PC-3 (cell line): Measurements from ENCODE around the gene PTGER2. TPM values are rescaled to one million over a fixed set of nuclear protein-coding genes. Genes with fewer than 3 reads are reported as not detected.
A peak's percentile ranks its signal among the peaks of the same experiment; 100 is the strongest.

Experiments used
- ATAC-seq: fragments of 200-7000 bp; cut with Tn5 transposase; 2 replicates; pipeline ENCODE4 v1.9.1; 2020; ENCODE audit warnings: mild to moderate bottlenecking, moderate library complexity
- BruUV-seq: library from RNA; stranded (reverse); fragments of 400-500 nt; replicated peaks from 2 replicates; lab custom pipeline; 2021; lab: Mats Ljungman, UMichigan
- CTCF ChIA-PET: fragments of 300-600 bp; sonication (Branson Sonifier 250); formaldehyde crosslinking; loops from one replicate; lab custom pipeline; 2022; ENCODE audit warnings: antibody characterized with exemption; lab: Charles Lee
- POLR2A ChIA-PET: fragments of 300-600 bp; sonication (Branson Sonifier 250); formaldehyde crosslinking; loops from one replicate; lab custom pipeline; 2022; ENCODE audit warnings: antibody characterized with exemption; ENCODE audit not compliant: unreplicated experiment; lab: Charles Lee
- DNase-seq: peaks from one replicate; pipeline ENCODE4 v3.0.0-alpha.2; 2015
- H2AFZ ChIP-seq: fragments of 300-600 bp; sonication (generic); 2 replicates; pipeline ENCODE4 v1.6.0; 2016; ENCODE audit warnings: antibody characterized with exemption, low read length
- H3F3A ChIP-seq: fragments of 300-600 bp; sonication (generic); one replicate; pipeline ENCODE4 v1.6.0; 2017; ENCODE audit warnings: antibody characterized with exemption, low read length, control low read depth, mild to moderate bottlenecking; ENCODE audit not compliant: unreplicated experiment
- H3K27ac ChIP-seq: fragments of 300-600 bp; sonication (generic); 2 replicates; pipeline ENCODE4 v1.5.1; 2016; ENCODE audit warnings: mild to moderate bottlenecking, low read length
- H3K27me3 ChIP-seq: fragments of 300-600 bp; sonication (generic); 2 replicates; pipeline ENCODE4 v1.6.1; 2016; ENCODE audit warnings: low read length, mixed read lengths
- H3K36me3 ChIP-seq: fragments of 300-600 bp; sonication (generic); 2 replicates; pipeline ENCODE4 v1.6.1; 2016; ENCODE audit warnings: low read depth, mixed run types, low read length, mixed read lengths
- H3K4me1 ChIP-seq: fragments of 300-600 bp; sonication (generic); 2 replicates; pipeline ENCODE4 v1.5.1; 2016; ENCODE audit warnings: low read length; ENCODE audit not compliant: insufficient read depth
- H3K4me2 ChIP-seq: fragments of 300-600 bp; sonication (generic); 2 replicates; pipeline ENCODE4 v1.6.0; 2016; ENCODE audit warnings: low read length
- H3K4me3 ChIP-seq: fragments of 300-600 bp; sonication (generic); 2 replicates; pipeline ENCODE4 v1.5.1; 2016; ENCODE audit warnings: mild to moderate bottlenecking, low read length, mixed read lengths
- H3K79me2 ChIP-seq: fragments of 300-600 bp; sonication (generic); 2 replicates; pipeline ENCODE4 v1.6.1; 2017; ENCODE audit warnings: low read length, mixed read lengths
- H3K9ac ChIP-seq: fragments of 300-600 bp; sonication (generic); 2 replicates; pipeline ENCODE4 v1.6.0; 2016; ENCODE audit warnings: mild to moderate bottlenecking, low read length
- H3K9me2 ChIP-seq: fragments of 300-600 bp; sonication (generic); replicated peaks from 2 replicates; pipeline ENCODE4 v1.6.1; 2016; ENCODE audit warnings: mixed run types, low read length, mixed read lengths
- H3K9me3 ChIP-seq: fragments of 300-600 bp; sonication (generic); 2 replicates; pipeline ENCODE4 v1.6.1; 2016; ENCODE audit warnings: low read length, mixed read lengths
- H4K20me1 ChIP-seq: fragments of 300-600 bp; sonication (generic); 2 replicates; pipeline ENCODE4 v1.6.1; 2016; ENCODE audit warnings: low read length, mixed read lengths
- CTCF ChIP-seq: fragments of 300-600 bp; sonication (generic); conservative IDR thresholded peaks from 2 replicates; pipeline ENCODE4 v1.5.1; 2017; ENCODE audit warnings: antibody characterized with exemption, low read depth, mild to moderate bottlenecking, low read length
- EZH2 ChIP-seq: fragments of 300-600 bp; sonication (generic); IDR thresholded peaks from one replicate; pipeline ENCODE4 v1.6.1; 2017; ENCODE audit warnings: antibody characterized with exemption, mild to moderate bottlenecking, low read length; ENCODE audit not compliant: unreplicated experiment
- EZH2phosphoT487 ChIP-seq: fragments of 300-600 bp; sonication (generic); IDR thresholded peaks from 2 replicates; pipeline ENCODE4 v1.6.1; 2018; ENCODE audit warnings: mild to moderate bottlenecking, antibody characterized with exemption, low read length, borderline replicate concordance
- intact Hi-C: fragments of 100-400 bp; cut with micrococcal nuclease; formaldehyde crosslinking; loops from 2 replicates; pipeline ENCODE4 v1.9.0; 2023
- total RNA-seq: library from RNA; depleted of rRNA; stranded (reverse); fragments of >200 nt; gene quantifications from 2 replicates; pipeline ENCODE4 v1.2.3, GENCODE V29; 2014

PTGER2 gene
- total RNA-seq, 1 experiment from 2014 or later, result 4.7 TPM

GRCh38 chr14:52298795-52299194 is 15.3 kb upstream of the PTGER2 start:
- H3K4me3 ChIP-seq, result no peak overlapping the region
- H3K27me3 ChIP-seq, result no peaks in the 10 kb centered on the region
- no peaks in the 10 kb centered on the region for H3K9me3 ChIP-seq
- ChIA-PET POLR2A (no interaction called here), CTCF (no interaction called here)
- no peak overlapping the region for H3K4me2 ChIP-seq
- H2AFZ ChIP-seq, result no peak overlapping the region
- no TSS peak for BruUV-seq
- TF ChIP-seq EZH2phosphoT487 (no peak), EZH2 (no peak), CTCF (no peak)
- H4K20me1 ChIP-seq, result no peaks in the 10 kb centered on the region
- no peak overlapping the region for H3K27ac ChIP-seq
- no peaks in the 10 kb centered on the region for H3K4me1 ChIP-seq
- no peaks in the 10 kb centered on the region for H3K36me3 ChIP-seq
- no peak for ATAC-seq
- H3K79me2 ChIP-seq, result no peaks in the 10 kb centered on the region
- no peaks in the 10 kb centered on the region for H3K9me2 ChIP-seq
- H3F3A ChIP-seq, result no peaks in the 10 kb centered on the region
- DNase-seq, result no peak
- intact Hi-C loops, result loop anchor here (1.0 to 10.0 kb wide), 3 partner anchors 50 to 256 kb away; partner anchors contain the start of genes GPR137C and TXNDC16
- no peak overlapping the region for H3K9ac ChIP-seq

GRCh38 chr14:52299692-52300278 is 14.3 kb upstream of the PTGER2 start:
- no peaks in the 10 kb centered on the region for H3K4me1 ChIP-seq
- no peaks in the 10 kb centered on the region for H3K9me2 ChIP-seq
- H3K4me2 ChIP-seq, result no peak overlapping the region
- intact Hi-C loops, result loop anchor here (1.0 to 10.0 kb wide), 6 partner anchors 29 to 255 kb away; partner anchors contain the start of genes GPR137C and TXNDC16
- ChIA-PET CTCF (no interaction called here), POLR2A (no interaction called here)
- no peaks in the 10 kb centered on the region for H3F3A ChIP-seq
- no peaks in the 10 kb centered on the region for H3K79me2 ChIP-seq
- no peak overlapping the region for H3K4me3 ChIP-seq
- H3K27ac ChIP-seq, result no peak overlapping the region
- no peaks in the 10 kb centered on the region for H3K9me3 ChIP-seq
- no peak overlapping the region for H2AFZ ChIP-seq
- BruUV-seq, result no TSS peak
- no peaks in the 10 kb centered on the region for H3K27me3 ChIP-seq
- no peak overlapping the region for H3K9ac ChIP-seq
- ATAC-seq, result peak; percentile 72
- TF ChIP-seq EZH2phosphoT487, result no peak
- TF ChIP-seq CTCF, result peak; percentile 83
- no peak for TF ChIP-seq EZH2
- peak; percentile 80 for DNase-seq
- no peaks in the 10 kb centered on the region for H4K20me1 ChIP-seq
- H3K36me3 ChIP-seq, result no peaks in the 10 kb centered on the region

- no peak for ATAC-seq
- ChIA-PET POLR2A (no interaction called here), CTCF (interaction anchor here (0.6 kb wide), 1 partner anchor 107 kb away, joined by 3 read pairs; no protein-coding TSS in a partner anchor)
- Histone ChIP-seq H3K4me1 (no peaks in the 10 kb centered on the region), H3K9me2 (no peaks in the 10 kb centered on the region), H3K36me3 (no peaks in the 10 kb centered on the region), H3K9ac (no peak overlapping the region), H4K20me1 (no peaks in the 10 kb centered on the region), H3K27me3 (no peaks in the 10 kb centered on the region), H3K4me2 (no peak overlapping the region), H2AFZ (no peak overlapping the region), H3K27ac (no peak overlapping the region), H3K4me3 (no peak overlapping the region), H3K79me2 (no peaks in the 10 kb centered on the region), H3F3A (no peaks in the 10 kb centered on the region), H3K9me3 (no peaks in the 10 kb centered on the region)
- intact Hi-C loops, result loop anchor here (5.0 kb wide), 2 partner anchors 89 to 109 kb away; no protein-coding TSS in a partner anchor
- no TSS peak for BruUV-seq
- no peak for DNase-seq
- TF ChIP-seq EZH2 (no peak), EZH2phosphoT487 (no peak), CTCF (no peak)
Measured at GRCh38 chr14:52303236-52303635, 10.9 kb upstream of the PTGER2 start.
